Upper lobe of left lung (tissue), 6 donors: Measurements from ENCODE around the gene SLC25A13. TPM values are rescaled to one million over a fixed set of nuclear protein-coding genes. Genes with fewer than 3 reads are reported as not detected.

Experiments
- ATAC-seq, 2 donors: fragments of 200-7000 bp; cut with Tn5 transposase; one replicate each; pipeline ENCODE4 v1.9.1; 2022; ENCODE audit warnings: mild to moderate bottlenecking in 2 of 2, moderate library complexity in 2 of 2; ENCODE audit not compliant: low FRiP score in 2 of 2
- DNase-seq, 2 donors: peaks; one replicate each; pipeline ENCODE4 v3.0.0-alpha.2; 2019 to 2020
- H3K27ac ChIP-seq, 4 donors: fragments of 200-600 bp; sonication (generic); one replicate each; pipeline ENCODE4 v1.5.1; 2016 to 2019
- H3K27me3 ChIP-seq, 4 donors: fragments of 200-600 bp; sonication (generic); one replicate each; pipeline ENCODE4 v1.5.1; 2017 to 2019
- H3K36me3 ChIP-seq, 4 donors: fragments of 200-600 bp; sonication (generic); one replicate each; pipeline ENCODE4 v1.5.1; 2016 to 2019
- H3K4me1 ChIP-seq, 4 donors: fragments of 200-600 bp; sonication (generic); one replicate each; pipeline ENCODE4 v1.5.1; 2018 to 2019
- H3K4me3 ChIP-seq, 4 donors: fragments of 200-600 bp; sonication (generic); one replicate each; pipeline ENCODE4 v1.5.1; 2017 to 2019; ENCODE audit warnings: mild to moderate bottlenecking in 2 of 4, moderate library complexity in 1 of 4
- H3K9me3 ChIP-seq, 4 donors: fragments of 200-600 bp; sonication (generic); one replicate each; pipeline ENCODE4 v1.5.1; 2018 to 2019
- EP300 ChIP-seq, 4 donors: sonication (generic); formaldehyde crosslinking; IDR thresholded peaks; one replicate each; pipeline ENCODE4 v1.5.1; 2017; ENCODE audit warnings: antibody characterized with exemption in 4 of 4, control low read depth in 2 of 4
- POLR2A ChIP-seq, 4 donors: fragments of 450-650 bp; IDR thresholded peaks; one replicate each; pipeline ENCODE4 v1.5.1; 2016 to 2017; ENCODE audit warnings: antibody characterized with exemption in 4 of 4, mild to moderate bottlenecking in 2 of 4
- POLR2AphosphoS5 ChIP-seq, 2 donors: sonication (generic); formaldehyde crosslinking; IDR thresholded peaks; one replicate each; pipeline ENCODE4 v1.5.1; 2017; ENCODE audit warnings: antibody characterized with exemption in 2 of 2
- WGBS, 2 donors: methylation state at CpG; one replicate each; pipeline ENCODE4 v1.1.5; 2017 to 2018; 5-methylcytosine and 5-hydroxymethylcytosine counted together
- total RNA-seq, 6 donors: library from RNA; depleted of rRNA in 4 of 6; stranded (reverse); fragments of >200 nt in 4 of 6; gene quantifications; one replicate each; pipeline versions ENCODE4 v1.1.0 to v1.2.1, GENCODE V29; 2016 to 2021
- TF ChIP-seq, protein P1 (sequence below), 6 experiments: fragments of 450-650 bp in 4 of 6; fragments of 200-600 bp in 2 of 6; sonication (generic) in 2 of 6; IDR thresholded peaks; one replicate each; pipeline ENCODE4 v1.5.1; 2016 to 2019; ENCODE audit warnings: antibody characterized with exemption in 6 of 6
- donor health status: DM: no; HTN: no; CAD: no; lungs with moderate emphysema.
- donor health status: DM: no; HTN: yes; CAD: no; lungs with severe emphysema.

The SLC25A13 gene
- total RNA-seq, 6 donors from 2014 or later, result 21.4 to 39.7 (median 30.8) TPM

DNA sequence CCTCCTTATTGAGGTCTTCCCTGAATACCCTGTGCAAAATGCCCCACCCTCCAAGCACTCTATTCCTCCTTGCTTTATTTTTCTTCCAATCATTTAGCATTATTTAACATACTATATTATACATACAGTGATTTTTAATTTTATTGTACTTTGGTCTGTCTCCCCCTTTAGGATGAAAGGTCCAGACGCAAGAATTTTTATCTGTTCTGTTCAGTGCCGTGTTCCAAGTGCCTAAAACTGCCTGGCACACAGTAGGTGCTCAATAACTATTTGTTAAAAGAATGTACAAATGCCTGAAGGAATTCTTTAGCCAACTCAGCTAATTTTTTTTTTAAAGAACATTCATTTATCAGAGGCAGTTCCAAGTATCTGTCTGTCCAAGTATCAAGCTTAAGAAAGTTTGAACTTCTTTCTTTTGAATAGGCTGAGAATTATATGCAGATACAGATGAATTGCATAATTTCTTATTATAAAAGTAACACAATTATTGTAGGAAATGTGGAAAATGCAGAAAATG, 34.1 kb upstream of the SLC25A13 start:
- H3K9me3 ChIP-seq, result no peaks in the 10 kb centered on the region
- no peak overlapping the region for H3K4me3 ChIP-seq
- H3K4me1 ChIP-seq, result no peaks in the 10 kb centered on the region
- 72 to 89% methylated on average over 2 of the region's 2 CpGs for WGBS, 2 donors
- H3K36me3 ChIP-seq, result no peaks in the 10 kb centered on the region
- H3K27me3 ChIP-seq, result no peaks in the 10 kb centered on the region
- TF ChIP-seq POLR2A (IDR thresholded peaks at IDR 0.05), result no peak
- TF ChIP-seq EP300 (IDR thresholded peaks at IDR 0.05), result no peak
- no peak for TF ChIP-seq POLR2AphosphoS5 (IDR thresholded peaks at IDR 0.05)
- TF ChIP-seq, protein P1, sequence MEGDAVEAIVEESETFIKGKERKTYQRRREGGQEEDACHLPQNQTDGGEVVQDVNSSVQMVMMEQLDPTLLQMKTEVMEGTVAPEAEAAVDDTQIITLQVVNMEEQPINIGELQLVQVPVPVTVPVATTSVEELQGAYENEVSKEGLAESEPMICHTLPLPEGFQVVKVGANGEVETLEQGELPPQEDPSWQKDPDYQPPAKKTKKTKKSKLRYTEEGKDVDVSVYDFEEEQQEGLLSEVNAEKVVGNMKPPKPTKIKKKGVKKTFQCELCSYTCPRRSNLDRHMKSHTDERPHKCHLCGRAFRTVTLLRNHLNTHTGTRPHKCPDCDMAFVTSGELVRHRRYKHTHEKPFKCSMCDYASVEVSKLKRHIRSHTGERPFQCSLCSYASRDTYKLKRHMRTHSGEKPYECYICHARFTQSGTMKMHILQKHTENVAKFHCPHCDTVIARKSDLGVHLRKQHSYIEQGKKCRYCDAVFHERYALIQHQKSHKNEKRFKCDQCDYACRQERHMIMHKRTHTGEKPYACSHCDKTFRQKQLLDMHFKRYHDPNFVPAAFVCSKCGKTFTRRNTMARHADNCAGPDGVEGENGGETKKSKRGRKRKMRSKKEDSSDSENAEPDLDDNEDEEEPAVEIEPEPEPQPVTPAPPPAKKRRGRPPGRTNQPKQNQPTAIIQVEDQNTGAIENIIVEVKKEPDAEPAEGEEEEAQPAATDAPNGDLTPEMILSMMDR (IDR thresholded peaks at IDR 0.05), result no peak
- ATAC-seq (no peak), DNase-seq (no peak)
- no peak overlapping the region for H3K27ac ChIP-seq

GRCh38 chr7:96354881-96355280, 33.0 kb upstream of the SLC25A13 start:
- DNase-seq, result no peak
- no peaks in the 10 kb centered on the region for H3K27me3 ChIP-seq
- no peaks in the 10 kb centered on the region for H3K9me3 ChIP-seq
- no peaks in the 10 kb centered on the region for H3K4me1 ChIP-seq
- H3K36me3 ChIP-seq, result no peaks in the 10 kb centered on the region
- no peak for ATAC-seq
- TF ChIP-seq POLR2A (IDR thresholded peaks at IDR 0.05), result no peak
- TF ChIP-seq, protein P1 (IDR thresholded peaks at IDR 0.05), result no peak
- TF ChIP-seq POLR2AphosphoS5 (IDR thresholded peaks at IDR 0.05), result no peak
- TF ChIP-seq EP300 (IDR thresholded peaks at IDR 0.05), result no peak
- no peak overlapping the region for H3K27ac ChIP-seq
- H3K4me3 ChIP-seq, result no peak overlapping the region
- WGBS, 2 donors, result 85 to 89% methylated on average over 3 of the region's 3 CpGs

GRCh38 chr7:96349572-96349971, 27.7 kb upstream of the SLC25A13 start:
- no peaks in the 10 kb centered on the region for H3K4me1 ChIP-seq
- no peak for ATAC-seq
- H3K36me3 ChIP-seq, result no peaks in the 10 kb centered on the region
- H3K9me3 ChIP-seq, result no peaks in the 10 kb centered on the region
- H3K27ac ChIP-seq, result peak overlapping the region in 2 of 4 donors; percentile 13 to 23
- 52 to 65% methylated on average over 2 to 3 of the region's 3 CpGs for WGBS, 2 donors
- H3K4me3 ChIP-seq, result no peak overlapping the region
- no peaks in the 10 kb centered on the region for H3K27me3 ChIP-seq
- peak in 1 of 2 donors; percentile 46 for DNase-seq
- TF ChIP-seq POLR2A (IDR thresholded peaks at IDR 0.05) (no peak), EP300 (IDR thresholded peaks at IDR 0.05) (peak in 2 of 4 donors; percentile 97 to 98), POLR2AphosphoS5 (IDR thresholded peaks at IDR 0.05) (peak; percentile 54 to 84)
- TF ChIP-seq, protein P1 (IDR thresholded peaks at IDR 0.05), result no peak

- no peak for TF ChIP-seq POLR2AphosphoS5 (IDR thresholded peaks at IDR 0.05)
- TF ChIP-seq POLR2A (IDR thresholded peaks at IDR 0.05), result no peak
- TF ChIP-seq EP300 (IDR thresholded peaks at IDR 0.05), result no peak
- TF ChIP-seq, protein P1 (IDR thresholded peaks at IDR 0.05), result no peak
- ATAC-seq, result no peak
- no peak for DNase-seq
- 88 to 89% methylated on average over 2 of the region's 2 CpGs for WGBS, 2 donors
- Histone ChIP-seq H3K4me3 (no peak overlapping the region), H3K27me3 (no peaks in the 10 kb centered on the region), H3K36me3 (no peaks in the 10 kb centered on the region), H3K27ac (no peak overlapping the region), H3K4me1 (no peaks in the 10 kb centered on the region), H3K9me3 (no peaks in the 10 kb centered on the region)
These were observed 25.6 kb upstream of the SLC25A13 start for GRCh38 chr7:96347471-96347870.

- Histone ChIP-seq H3K4me3 (no peak overlapping the region), H3K9me3 (no peaks in the 10 kb centered on the region), H3K27me3 (no peaks in the 10 kb centered on the region), H3K36me3 (no peaks in the 10 kb centered on the region), H3K4me1 (no peaks in the 10 kb centered on the region), H3K27ac (no peak overlapping the region)
- DNase-seq (no peak), ATAC-seq (no peak)
- 48 to 58% methylated on average over 2 to 5 of the region's 5 CpGs for WGBS, 2 donors
- TF ChIP-seq POLR2A (IDR thresholded peaks at IDR 0.05), result no peak
- no peak for TF ChIP-seq POLR2AphosphoS5 (IDR thresholded peaks at IDR 0.05)
- TF ChIP-seq, protein P1 (IDR thresholded peaks at IDR 0.05), result no peak
- no peak for TF ChIP-seq EP300 (IDR thresholded peaks at IDR 0.05)
These were observed 24.5 kb upstream of the SLC25A13 start for GRCh38 chr7:96346293-96346953.
